ENCODE measurements around the gene ABHD15.

Gene ABHD15

DNA sequence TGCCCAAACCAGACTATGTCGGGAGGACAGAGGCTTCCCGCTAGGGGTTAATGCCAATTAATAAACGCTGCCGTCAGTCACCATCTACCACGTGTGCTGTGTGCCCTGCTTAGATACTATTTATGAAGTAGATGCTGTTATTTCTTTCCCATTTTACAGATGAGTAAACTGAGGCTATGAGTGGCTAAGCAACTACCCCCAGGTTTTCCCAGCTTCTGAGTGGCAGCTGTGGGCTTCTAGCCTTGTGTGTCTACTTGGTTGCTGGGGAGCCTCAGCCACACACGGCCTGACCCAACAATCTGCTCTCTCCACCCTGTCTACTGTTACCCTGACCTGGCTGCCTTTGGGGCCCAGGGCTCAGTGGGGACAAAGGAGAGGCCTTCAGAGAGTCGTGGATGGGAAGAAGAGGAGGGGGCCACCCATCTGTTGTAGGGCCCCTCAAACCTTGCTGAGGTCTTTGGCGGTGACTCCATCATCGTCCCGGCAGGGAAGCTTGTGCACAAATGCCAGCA lies 15.5 kb upstream of the ABHD15 start:
- no peak for DNase-seq (ENCODE audit: low spot score)

DNA sequence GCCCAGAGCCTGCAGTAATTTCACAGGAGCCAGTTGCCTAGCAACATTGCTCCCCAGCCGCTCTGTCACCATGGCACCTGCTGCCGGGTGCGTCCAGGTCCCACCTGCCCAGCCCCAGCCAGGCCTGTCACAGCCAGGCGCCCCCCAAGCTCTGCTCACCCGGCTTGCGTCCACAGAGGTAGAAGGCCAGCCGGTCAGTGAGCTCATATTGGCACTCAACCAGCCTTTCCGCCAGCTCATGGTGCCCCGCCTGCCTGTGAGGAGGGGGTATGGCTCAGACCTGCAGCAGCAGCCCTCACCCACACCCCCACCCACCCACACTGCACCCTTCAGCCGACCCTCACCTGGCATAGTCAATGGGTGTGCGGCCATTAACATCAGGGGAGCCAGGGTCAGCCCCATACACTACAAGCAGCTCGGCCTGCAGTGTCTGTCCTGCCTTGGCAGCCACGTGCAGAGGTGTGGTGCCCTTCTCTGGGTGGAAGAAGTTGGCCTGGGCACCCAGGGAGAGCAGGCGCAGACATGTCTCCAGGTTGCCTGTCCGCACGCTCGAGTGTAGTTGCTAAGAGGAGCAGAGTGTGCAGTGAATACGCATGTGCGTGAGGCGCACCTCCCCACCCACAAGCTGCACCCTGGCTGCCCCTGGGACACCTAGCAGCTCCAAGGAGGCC lies 14.9 kb upstream of the ABHD15 start:
- no peak for DNase-seq (ENCODE audit: low spot score)

DNA sequence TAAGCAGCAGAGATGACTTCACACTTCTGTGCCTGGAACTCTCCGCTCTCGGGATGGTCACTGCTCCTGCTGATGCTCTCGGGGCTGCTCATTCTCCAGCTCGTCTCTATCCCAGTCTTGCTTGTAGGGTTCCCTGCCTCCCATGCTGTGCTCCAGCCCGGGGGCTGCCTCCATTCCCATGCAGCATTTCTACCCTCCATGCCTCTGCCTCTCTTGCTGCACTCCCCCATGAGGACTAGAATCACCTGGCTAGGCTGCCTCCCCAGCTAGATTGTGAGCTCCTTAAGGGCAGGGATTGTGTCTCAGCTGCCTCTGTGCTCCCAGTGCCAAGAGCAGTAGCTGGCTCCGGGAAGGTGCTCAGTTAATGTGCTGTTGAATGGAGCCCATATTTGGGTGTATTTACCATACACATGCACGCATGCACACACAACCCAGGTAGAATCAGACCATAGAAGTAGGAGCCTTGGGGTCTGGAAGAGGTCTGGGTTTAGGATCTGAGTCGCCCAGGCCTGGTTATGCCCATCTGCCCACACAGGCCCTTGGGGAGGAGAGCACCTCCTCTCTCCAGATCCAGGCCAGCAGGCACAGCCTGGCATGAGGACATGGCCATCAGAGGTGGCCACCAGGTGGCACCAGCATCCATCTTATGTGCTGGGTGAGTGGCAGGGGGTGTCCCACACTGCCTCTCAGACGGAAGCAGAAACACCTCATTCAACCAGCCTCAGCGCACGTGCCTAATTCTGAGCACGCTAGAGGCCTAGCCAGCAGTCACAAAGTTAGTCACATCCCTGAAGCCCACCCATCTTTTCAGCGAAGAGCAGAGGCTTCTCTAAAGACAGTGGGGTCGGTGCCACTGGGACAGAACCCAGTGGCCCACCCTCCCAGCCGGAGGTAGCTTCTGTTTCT lies 13.3 kb upstream of the ABHD15 start:
- DNase-seq (ENCODE audit: low spot score) = peak; percentile 88

- no peak for DNase-seq (ENCODE audit: low spot score)
Measured at GRCh38 chr17:29578626-29579485, 12.0 kb upstream of the ABHD15 start.

GRCh38 chr17:29577385-29578211 lies 10.8 kb upstream of the ABHD15 start:
- peak; percentile 84 for DNase-seq (ENCODE audit: low spot score)

GRCh38 chr17:29577001-29577370 lies 10.1 kb upstream of the ABHD15 start:
- DNase-seq (ENCODE audit: low spot score) = no peak

DNA sequence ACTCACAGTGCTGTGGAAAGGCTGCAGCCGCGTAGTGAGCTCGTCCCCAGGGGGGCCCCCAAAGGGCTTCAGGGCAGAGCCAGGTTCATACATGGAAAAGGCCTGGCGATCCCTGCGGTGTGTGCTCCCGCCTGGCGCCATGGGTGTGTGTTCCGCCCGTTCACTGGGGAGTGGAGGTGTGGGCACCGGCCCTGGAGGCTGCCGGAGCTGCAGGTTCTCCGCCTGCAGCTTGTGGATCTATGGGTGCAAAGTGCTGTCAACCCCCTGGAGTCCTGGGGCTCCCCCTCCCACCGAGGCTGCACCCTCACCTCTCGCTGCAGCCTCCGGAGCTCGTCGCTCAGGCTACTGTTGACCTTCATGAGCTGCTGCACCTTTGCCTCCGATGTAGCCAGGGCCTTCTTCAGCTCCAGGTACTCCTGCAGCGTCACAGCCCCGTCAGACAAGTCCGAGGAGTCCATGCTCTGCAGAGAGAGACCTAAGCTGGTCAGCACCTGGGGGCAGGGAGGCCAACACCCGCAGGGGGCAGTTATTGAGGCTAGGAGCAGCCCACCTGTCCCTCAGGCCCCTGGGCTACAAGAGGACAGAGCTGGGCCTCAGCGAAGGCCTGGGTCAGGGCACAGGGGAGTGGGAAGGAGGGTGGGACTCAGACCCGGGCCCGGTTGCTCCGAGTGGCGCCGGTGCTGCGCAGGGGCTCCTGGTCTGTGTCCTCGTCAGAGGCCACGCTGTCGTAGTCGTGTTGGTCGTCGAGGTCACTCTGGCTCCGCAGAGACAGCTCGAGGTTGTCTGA lies 9.6 kb upstream of the ABHD15 start:
- DNase-seq (ENCODE audit: low spot score) = no peak

DNA sequence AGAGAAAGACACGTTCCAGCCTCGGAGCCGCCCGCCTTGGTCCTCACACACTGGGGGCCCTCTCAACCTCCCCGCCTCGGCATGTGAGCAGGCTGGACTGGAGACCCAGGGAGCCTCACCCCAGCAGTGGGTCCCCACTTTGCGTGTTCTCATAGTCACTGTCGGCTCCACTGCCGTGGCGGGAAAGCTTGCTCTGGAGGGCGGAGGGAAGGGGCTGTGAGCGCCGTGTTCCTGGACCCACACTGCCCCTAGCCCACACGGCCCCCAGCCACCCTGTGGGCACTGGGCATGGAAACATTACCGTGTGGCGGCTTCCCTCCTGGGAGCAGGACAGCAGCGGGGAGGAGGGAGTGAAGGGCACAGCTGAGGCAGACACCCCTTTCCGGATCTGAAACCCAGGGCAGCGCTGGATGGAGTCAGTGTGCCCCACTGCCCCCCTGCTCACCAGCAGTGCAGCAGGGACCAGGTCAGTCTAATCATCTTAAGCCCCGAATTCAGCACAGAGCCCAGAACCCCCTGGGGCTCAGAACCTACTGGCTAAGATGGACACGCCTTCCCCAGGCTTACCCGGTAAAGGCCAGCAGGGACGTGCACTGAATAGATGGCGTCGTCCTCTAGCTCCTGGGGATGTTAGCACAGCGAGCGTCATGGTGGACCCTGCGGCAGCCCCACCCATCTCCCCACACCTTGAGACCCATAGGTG lies 8.8 kb upstream of the ABHD15 start:
- DNase-seq (ENCODE audit: low spot score) = no peak

DNA sequence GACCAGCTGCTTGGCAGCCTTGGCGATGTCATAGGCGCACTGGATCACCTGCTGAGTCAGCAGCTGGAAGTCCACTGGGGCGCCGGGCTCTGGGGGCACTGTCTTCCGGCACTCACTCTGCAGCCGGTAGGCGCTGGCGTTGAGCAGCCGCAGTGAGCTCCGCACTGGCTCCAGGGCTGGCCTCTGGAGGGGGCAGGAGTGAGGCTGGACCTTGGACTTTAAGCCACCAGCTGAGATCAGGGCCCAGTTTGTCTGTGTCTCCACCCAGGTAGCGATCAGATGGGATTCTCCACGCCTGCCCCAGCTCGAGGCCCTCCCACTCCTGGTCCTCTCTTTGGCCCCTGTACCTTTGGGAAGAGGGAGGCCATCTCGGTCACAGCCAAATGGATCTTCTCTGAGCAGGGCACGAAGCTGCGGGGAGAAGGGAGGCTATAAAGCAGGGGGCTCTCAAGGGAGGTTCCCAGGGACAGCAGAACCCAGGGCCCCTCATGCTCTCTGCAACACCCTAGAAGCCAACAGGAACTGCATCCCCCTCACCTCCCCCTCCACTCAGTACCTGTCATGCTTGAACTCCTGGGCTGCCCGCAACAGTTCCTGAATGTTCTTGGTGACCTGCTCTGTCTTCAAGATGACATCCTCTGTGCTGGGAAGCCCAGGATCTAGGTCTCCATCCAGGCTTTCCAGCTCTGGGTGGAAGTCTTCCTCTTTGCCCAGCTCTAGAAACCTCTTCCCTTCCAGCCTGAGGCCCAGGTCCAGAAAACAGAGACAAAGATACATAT lies 8.1 kb upstream of the ABHD15 start:
- DNase-seq (ENCODE audit: low spot score) = no peak

DNA sequence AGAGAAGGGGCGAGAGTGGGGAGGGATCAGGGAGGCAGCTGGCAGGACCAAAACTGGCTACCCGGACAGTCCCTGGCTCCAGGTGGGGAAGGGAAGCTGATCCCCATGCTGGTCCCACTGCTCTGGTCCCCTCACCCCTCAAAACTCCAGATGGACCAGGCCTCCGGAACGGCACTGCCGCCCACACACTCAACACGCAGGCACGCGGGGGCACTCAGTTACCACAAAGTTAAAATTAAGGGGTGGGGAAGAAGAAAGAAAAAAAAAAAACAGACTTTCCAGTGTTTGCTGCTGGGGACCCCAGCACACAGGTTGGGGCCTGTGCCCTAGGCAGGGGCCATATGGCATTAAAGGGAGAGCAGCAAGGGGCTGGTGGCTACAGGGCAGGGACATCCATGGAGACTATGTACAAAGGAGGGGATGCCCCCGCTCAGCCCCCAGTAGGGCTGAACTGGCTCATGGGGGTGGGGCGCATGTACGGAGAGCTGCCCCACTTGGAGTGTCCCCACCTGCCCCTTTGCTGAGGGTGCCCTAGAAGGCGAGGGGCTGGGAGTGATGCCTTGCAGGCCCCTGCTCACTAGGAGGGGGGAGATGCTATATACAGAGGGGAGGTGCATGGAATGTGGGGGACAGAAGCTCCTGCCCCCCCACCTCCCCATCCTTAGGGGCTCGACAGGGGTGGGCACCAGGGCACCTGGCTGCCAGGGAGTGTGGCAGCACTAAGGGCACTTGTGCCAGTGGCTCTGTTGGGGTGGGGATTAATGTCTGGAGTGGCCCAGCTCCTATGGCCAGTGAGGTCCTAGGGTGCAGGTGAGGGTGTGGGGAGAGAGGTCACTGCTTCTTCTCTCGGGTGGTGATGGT lies 7.3 kb upstream of the ABHD15 start:
- DNase-seq (ENCODE audit: low spot score) = no peak

DNA sequence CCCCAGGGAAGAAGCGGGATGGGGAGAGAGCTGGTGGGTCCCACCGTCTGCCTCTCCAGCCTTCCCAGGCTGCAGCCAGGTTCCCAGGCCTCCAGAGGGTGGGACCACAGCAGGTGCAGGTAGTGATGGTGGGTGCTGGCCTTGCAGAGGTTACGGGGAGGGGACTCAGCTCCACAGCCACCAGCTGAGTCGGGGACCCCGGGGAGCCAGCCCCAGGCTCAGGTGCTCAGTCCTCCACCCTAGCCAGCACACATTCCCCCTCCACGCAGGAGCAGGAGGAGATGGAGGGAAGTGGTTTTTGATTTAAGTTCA lies 6.7 kb upstream of the ABHD15 start:
- DNase-seq (ENCODE audit: low spot score) = no peak

GRCh38 chr17:29572691-29573557 lies 6.1 kb upstream of the ABHD15 start:
- DNase-seq (ENCODE audit: low spot score) = peak; percentile 84

GRCh38 chr17:29571883-29572681 lies 5.2 kb upstream of the ABHD15 start:
- DNase-seq (ENCODE audit: low spot score) = peak; percentile 25

DNA sequence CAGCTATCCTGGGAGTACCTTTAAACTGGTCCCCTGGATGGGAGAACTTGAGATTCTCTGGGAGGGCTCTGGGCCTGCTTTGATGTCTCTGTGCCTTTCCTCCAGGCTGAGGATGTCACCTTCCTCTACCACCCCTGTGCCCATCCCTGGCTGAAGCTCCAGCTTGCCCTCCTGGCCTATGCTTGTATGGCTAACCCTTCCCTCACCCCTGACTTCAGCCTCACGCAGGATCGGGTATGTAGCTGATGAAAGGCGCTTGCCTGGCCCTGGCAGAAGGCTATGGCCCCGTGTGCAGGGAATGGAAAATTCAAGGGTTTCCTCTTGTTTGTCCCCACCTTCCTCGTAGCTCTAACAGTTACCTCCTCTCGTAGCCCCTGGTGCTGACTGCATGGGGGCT lies 4.6 kb upstream of the ABHD15 start:
- DNase-seq (ENCODE audit: low spot score) = no peak

- DNase-seq (ENCODE audit: low spot score) = no peak
Measured at GRCh38 chr17:29570521-29570920, 3.7 kb upstream of the ABHD15 start.

- peak; percentile 50 for DNase-seq (ENCODE audit: low spot score)
Measured at GRCh38 chr17:29569245-29569950, 2.6 kb upstream of the ABHD15 start.

All from AG20443 (cell line).